ENCODE measurements around the gene TECTB. TPM values are rescaled to one million over a fixed set of nuclear protein-coding genes. Genes with fewer than 3 reads are reported as not detected.
"Not testable (repeated sequence)": the region's sequence is repeated elsewhere in the genome, so short reads cannot be mapped to it uniquely, and the experiment has no call there.

Gene TECTB
- total RNA-seq, 1 donor from 2014 or later, result 0.10 TPM

DNA sequence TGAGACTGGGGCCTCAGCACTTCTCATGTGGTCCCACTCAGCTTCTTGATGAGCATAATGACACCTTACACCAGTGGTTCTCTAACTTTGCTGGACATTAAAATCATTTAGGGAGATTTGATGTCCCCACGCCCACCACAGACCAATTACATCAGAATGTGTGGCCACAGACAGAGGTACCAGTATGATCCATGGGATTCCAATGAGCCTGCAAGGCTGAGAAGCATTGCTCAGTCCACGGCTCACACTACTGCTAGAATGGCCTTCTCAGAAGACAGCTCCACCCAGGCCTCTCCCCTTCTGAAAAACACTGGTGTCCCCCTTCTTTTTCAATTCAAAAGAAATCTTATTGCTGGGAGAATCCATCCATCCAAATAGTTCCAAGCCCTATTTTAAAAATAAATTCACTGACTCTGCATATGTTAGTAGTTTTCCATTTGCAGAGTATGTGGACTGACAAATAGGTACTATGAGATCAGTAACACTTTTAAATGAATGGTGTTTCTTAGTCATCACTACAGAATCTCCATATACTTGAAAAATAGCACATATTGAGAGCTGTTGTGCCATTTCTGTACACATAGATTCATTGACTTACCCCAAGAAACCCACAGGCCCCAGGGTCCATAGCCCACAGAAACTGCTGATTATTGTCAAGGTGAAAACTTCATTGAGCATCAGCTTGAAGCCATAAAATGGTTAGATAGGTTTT is 34.5 kb upstream of the TECTB start:
- H3K27ac Mint-ChIP-seq, result no peak overlapping the region
- H3K27me3 Mint-ChIP-seq, result no peaks in the 10 kb centered on the region
- no peak for DNase-seq (ENCODE audit: extremely low spot score, unreplicated experiment)
- TF ChIP-seq, protein P1, sequence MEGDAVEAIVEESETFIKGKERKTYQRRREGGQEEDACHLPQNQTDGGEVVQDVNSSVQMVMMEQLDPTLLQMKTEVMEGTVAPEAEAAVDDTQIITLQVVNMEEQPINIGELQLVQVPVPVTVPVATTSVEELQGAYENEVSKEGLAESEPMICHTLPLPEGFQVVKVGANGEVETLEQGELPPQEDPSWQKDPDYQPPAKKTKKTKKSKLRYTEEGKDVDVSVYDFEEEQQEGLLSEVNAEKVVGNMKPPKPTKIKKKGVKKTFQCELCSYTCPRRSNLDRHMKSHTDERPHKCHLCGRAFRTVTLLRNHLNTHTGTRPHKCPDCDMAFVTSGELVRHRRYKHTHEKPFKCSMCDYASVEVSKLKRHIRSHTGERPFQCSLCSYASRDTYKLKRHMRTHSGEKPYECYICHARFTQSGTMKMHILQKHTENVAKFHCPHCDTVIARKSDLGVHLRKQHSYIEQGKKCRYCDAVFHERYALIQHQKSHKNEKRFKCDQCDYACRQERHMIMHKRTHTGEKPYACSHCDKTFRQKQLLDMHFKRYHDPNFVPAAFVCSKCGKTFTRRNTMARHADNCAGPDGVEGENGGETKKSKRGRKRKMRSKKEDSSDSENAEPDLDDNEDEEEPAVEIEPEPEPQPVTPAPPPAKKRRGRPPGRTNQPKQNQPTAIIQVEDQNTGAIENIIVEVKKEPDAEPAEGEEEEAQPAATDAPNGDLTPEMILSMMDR (conservative IDR thresholded peaks at IDR 0.05), result no peak
- H3K4me1 Mint-ChIP-seq (ENCODE audit: unreplicated experiment), result no peaks in the 10 kb centered on the region
- H3K9me3 Mint-ChIP-seq, result peaks cover 9% of the 10 kb centered on the region
- no peak overlapping the region for H3K4me3 Mint-ChIP-seq
- no peaks in the 10 kb centered on the region for H3K36me3 Mint-ChIP-seq

DNA sequence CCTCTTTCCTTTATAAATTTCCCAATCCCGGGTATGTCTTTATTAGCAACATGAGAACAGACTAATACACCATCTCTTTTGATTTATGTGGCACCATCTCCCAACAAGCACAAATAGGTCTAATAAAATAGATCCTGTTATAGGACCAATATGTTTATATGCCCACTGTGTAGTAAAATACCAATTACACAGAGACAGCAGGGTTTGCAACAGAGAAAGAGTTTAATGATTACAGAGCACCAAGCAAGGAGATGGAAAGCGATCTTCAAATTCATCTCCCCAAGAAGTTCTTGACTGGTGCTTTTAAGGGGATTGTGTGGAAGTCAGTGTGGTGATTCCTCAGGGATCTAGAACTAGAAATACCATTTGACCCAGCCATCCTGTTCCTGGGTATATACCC is 33.5 kb upstream of the TECTB start:
- Mint-ChIP-seq H3K4me1 (ENCODE audit: unreplicated experiment) (no peaks in the 10 kb centered on the region), H3K4me3 (no peak overlapping the region), H3K36me3 (no peaks in the 10 kb centered on the region), H3K9me3 (peaks cover 9% of the 10 kb centered on the region), H3K27me3 (no peaks in the 10 kb centered on the region), H3K27ac (no peak overlapping the region)
- TF ChIP-seq, protein P1 (conservative IDR thresholded peaks at IDR 0.05), result no peak
- DNase-seq (ENCODE audit: extremely low spot score, unreplicated experiment), result no peak

DNA sequence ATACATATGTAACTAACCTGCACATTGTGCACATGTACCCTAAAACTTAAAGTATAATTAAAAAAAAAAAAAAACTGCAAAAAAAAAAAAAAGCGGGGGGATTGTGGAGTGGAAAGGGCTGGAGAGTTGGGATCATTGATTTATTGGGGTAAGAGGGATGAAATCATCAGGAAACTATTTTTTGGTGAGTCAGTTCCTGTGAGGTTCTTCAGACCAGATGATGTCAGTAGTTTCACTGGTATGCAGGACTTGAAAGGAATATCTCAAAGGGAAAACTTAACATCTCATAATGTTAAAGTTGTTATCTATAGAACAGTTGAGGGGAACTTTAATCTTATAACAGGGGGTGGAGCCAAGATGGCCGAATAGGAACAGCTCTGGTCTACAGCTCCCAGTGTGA is 32.6 kb upstream of the TECTB start:
- H3K9me3 Mint-ChIP-seq, result peaks cover 9% of the 10 kb centered on the region
- TF ChIP-seq, protein P1 (conservative IDR thresholded peaks at IDR 0.05), result no peak
- no peaks in the 10 kb centered on the region for H3K4me1 Mint-ChIP-seq (ENCODE audit: unreplicated experiment)
- no peaks in the 10 kb centered on the region for H3K27me3 Mint-ChIP-seq
- no peaks in the 10 kb centered on the region for H3K36me3 Mint-ChIP-seq
- no peak overlapping the region for H3K27ac Mint-ChIP-seq
- no peak for DNase-seq (ENCODE audit: extremely low spot score, unreplicated experiment)
- H3K4me3 Mint-ChIP-seq, result no peak overlapping the region

- DNase-seq (ENCODE audit: extremely low spot score, unreplicated experiment); H3K4me1 Mint-ChIP-seq (ENCODE audit: unreplicated experiment); H3K36me3 Mint-ChIP-seq; H3K27me3 Mint-ChIP-seq; H3K27ac Mint-ChIP-seq; H3K9me3 Mint-ChIP-seq; H3K4me3 Mint-ChIP-seq: not testable (repeated sequence)
Observed at GRCh38 chr10:112251238-112251637, 32.0 kb upstream of the TECTB start.

DNA sequence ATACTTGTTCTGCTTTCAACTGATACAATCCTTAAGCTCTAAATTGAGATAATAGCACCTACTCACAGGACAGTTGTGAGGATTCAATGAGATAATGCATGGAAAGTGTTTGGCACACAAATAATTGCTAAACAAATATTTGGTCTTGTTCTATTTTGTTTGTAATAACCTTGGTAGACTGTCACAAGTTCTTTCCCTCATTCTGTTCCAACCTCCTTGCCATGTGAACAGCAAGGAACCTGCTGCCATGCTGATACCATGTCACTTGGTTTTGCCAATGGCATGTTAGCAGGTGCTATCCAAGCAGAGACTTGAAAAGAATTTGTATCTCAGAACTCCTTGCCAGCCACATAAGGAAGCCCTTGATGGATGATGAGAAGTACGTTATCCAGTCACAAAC is 24.8 kb upstream of the TECTB start:
- peaks cover 6% of the 10 kb centered on the region for H3K4me1 Mint-ChIP-seq (ENCODE audit: unreplicated experiment)
- H3K36me3 Mint-ChIP-seq, result no peaks in the 10 kb centered on the region
- H3K27ac Mint-ChIP-seq, result no peak overlapping the region
- H3K9me3 Mint-ChIP-seq, result no peaks in the 10 kb centered on the region
- TF ChIP-seq, protein P1 (conservative IDR thresholded peaks at IDR 0.05), result no peak
- no peaks in the 10 kb centered on the region for H3K27me3 Mint-ChIP-seq
- DNase-seq (ENCODE audit: extremely low spot score, unreplicated experiment), result no peak
- H3K4me3 Mint-ChIP-seq, result no peak overlapping the region

DNA sequence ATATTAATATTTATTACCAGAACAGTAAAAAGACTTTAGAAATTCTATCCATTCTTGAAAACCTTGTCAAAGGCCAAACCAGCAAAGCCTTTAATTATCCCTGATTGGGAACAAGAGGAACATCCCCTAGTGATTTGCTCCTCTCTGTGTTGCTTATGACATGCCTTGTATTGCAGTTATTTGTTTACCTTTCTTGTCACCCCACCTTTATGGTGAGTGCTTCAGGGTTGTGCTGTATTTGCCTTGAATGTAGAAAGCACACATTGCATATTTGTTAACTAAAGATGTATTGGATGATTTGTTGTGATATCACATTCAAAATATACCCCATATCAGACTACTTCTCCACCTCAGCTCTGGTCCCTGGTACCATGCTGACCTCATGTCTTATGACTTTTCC is 23.5 kb upstream of the TECTB start:
- Mint-ChIP-seq H3K9me3 (no peaks in the 10 kb centered on the region), H3K4me1 (ENCODE audit: unreplicated experiment) (peaks cover 6% of the 10 kb centered on the region), H3K36me3 (no peaks in the 10 kb centered on the region), H3K4me3 (no peak overlapping the region), H3K27ac (no peak overlapping the region), H3K27me3 (no peaks in the 10 kb centered on the region)
- TF ChIP-seq, protein P1 (conservative IDR thresholded peaks at IDR 0.05), result no peak
- no peak for DNase-seq (ENCODE audit: extremely low spot score, unreplicated experiment)
